Keratinocyte (primary cell): ENCODE measurements around the gene ITFG1. TPM values are rescaled to one million over a fixed set of nuclear protein-coding genes. Genes with fewer than 3 reads are reported as not detected.
A peak's percentile ranks its signal among the peaks of the same experiment; 100 is the strongest.

Experiments used
- DNase-seq: peaks from one replicate; pipeline ENCODE4 v3.0.0-alpha.2; 2011; ENCODE audit warnings: low read depth, missing footprints, low spot score
- FAIRE-seq: peaks from 2 replicates; lab custom pipeline; 2011; peaks lifted over from hg19 to GRCh38; lab: Jason Lieb, UNC
- H2AFZ ChIP-seq: 2 replicates; pipeline ENCODE4 v1.6.0; 2012; ENCODE audit warnings: low read length, control low read depth, inconsistent platforms; ENCODE audit not compliant: control insufficient read depth
- H3K27ac ChIP-seq: 2 replicates; pipeline ENCODE4 v1.5.1; 2011; ENCODE audit warnings: low read length; ENCODE audit not compliant: control insufficient read depth, insufficient read depth
- H3K27me3 ChIP-seq: 3 replicates; pipeline ENCODE4 v1.6.0; 2011; ENCODE audit warnings: low read length; ENCODE audit not compliant: control insufficient read depth, insufficient read depth; ENCODE audit errors: extremely low read depth
- H3K36me3 ChIP-seq, 2 experiments: 2 replicates in 1 of 2; 3 replicates in 1 of 2; pipeline ENCODE4 v1.5.1; 2011; ENCODE audit warnings: low read length in 2 of 2, mild to moderate bottlenecking in 1 of 2; ENCODE audit not compliant: control insufficient read depth in 2 of 2, insufficient read depth in 2 of 2; ENCODE audit errors: extremely low read depth in 1 of 2
- H3K4me1 ChIP-seq: 3 replicates; pipeline ENCODE4 v1.5.1; 2011; ENCODE audit warnings: low read length; ENCODE audit not compliant: control insufficient read depth, insufficient read depth; ENCODE audit errors: extremely low read depth
- H3K4me2 ChIP-seq: 3 replicates; pipeline ENCODE4 v1.6.0; 2011; ENCODE audit warnings: low read depth, low read length; ENCODE audit not compliant: control insufficient read depth, insufficient read depth; ENCODE audit errors: extremely low read depth
- H3K4me3 ChIP-seq, 3 experiments: fragments of 200-600 bp in 1 of 3; sonication (generic) in 1 of 3; 2 replicates in 2 of 3; 3 replicates in 1 of 3; pipeline ENCODE4 v1.5.1; 2011 to 2016; ENCODE audit warnings: low read length in 3 of 3, mild to moderate bottlenecking in 3 of 3, control low read depth in 2 of 3, inconsistent platforms in 1 of 3, low read depth in 1 of 3, mixed read lengths in 1 of 3, mixed run types in 1 of 3, moderate library complexity in 1 of 3; ENCODE audit not compliant: control insufficient read depth in 2 of 3, insufficient read depth in 2 of 3; ENCODE audit errors: extremely low read depth in 1 of 3
- H3K79me2 ChIP-seq: 2 replicates; pipeline ENCODE4 v1.6.0; 2012; ENCODE audit warnings: low read length; ENCODE audit not compliant: control insufficient read depth, insufficient read depth
- H3K9ac ChIP-seq: 3 replicates; pipeline ENCODE4 v1.6.0; 2011; ENCODE audit warnings: low read length; ENCODE audit not compliant: control insufficient read depth, insufficient read depth; ENCODE audit errors: extremely low read depth
- H3K9me1 ChIP-seq: 3 replicates; pipeline ENCODE4 v1.6.0; 2011; ENCODE audit warnings: low read length; ENCODE audit not compliant: control insufficient read depth, insufficient read depth; ENCODE audit errors: extremely low read depth
- H3K9me3 ChIP-seq: 2 replicates; pipeline ENCODE4 v1.5.1; 2012; ENCODE audit warnings: low read depth, low read length; ENCODE audit not compliant: control insufficient read depth
- H4K20me1 ChIP-seq: 3 replicates; pipeline ENCODE4 v1.6.0; 2011; ENCODE audit warnings: low read length; ENCODE audit not compliant: control insufficient read depth, insufficient read depth; ENCODE audit errors: extremely low read depth
- CTCF ChIP-seq, 3 experiments: IDR thresholded peaks in 1 of 3; conservative IDR thresholded peaks in 1 of 3; optimal IDR thresholded peaks in 1 of 3; 2 replicates in 2 of 3; 3 replicates in 1 of 3; pipeline versions ENCODE3 to v1.5.1; 2011; ENCODE audit warnings: low read length in 3 of 3, mild to moderate bottlenecking in 3 of 3, moderate library complexity in 2 of 3, control low read depth in 1 of 3, inconsistent platforms in 1 of 3; ENCODE audit not compliant: insufficient read depth in 2 of 3; ENCODE audit errors: extremely low read depth in 1 of 3
- EZH2 ChIP-seq: IDR thresholded peaks from one replicate; pipeline ENCODE4 v1.6.1; 2012; ENCODE audit warnings: inconsistent platforms, mild to moderate bottlenecking, low read length, moderate library complexity
- dilution Hi-C: fragments of 300-500 bp; cut with MboI; formaldehyde crosslinking; loops from one replicate; pipeline ENCODE4 v1.7.0; 2020; ENCODE audit warnings: low sequenced_read_pairs; ENCODE audit not compliant: extremely low pct_ligation_motif_present
- polyA plus RNA-seq, 5 experiments: library from polyadenylated mRNA; depleted of rRNA in 3 of 5; stranded (reverse) in 3 of 5; stranded (forward) in 1 of 5; unstranded in 1 of 5; fragments of >200 nt; gene quantifications; 1 replicate in 1 of 5; 2 replicates in 3 of 5; 3 replicates in 1 of 5; pipeline versions ENCODE4 v1.2.1 to v1.2.3, GENCODE V29; 2011 to 2012; ENCODE audit warnings: missing spikeins in 2 of 5, low read depth in 1 of 5, low replicate concordance in 1 of 5

The ITFG1 gene
- polyA plus RNA-seq, 1 donor (not counting 4 experiments of a cell fraction or from before 2014, with no cell fraction given) = 83.8 TPM

GRCh38 chr16:47463771-47464624, 3.1 kb upstream of the ITFG1 start:
- dilution Hi-C loops = no loop called here

GRCh38 chr16:47461598-47462266, 869 bp upstream of the ITFG1 start:
- peak overlapping the region; percentile 85 for H3K27ac ChIP-seq
- FAIRE-seq (peak; percentile 17), DNase-seq (peak; percentile 48)
- peaks cover 41% of the 10 kb centered on the region for H3K79me2 ChIP-seq
- peak overlapping the region; percentile 87 for H3K9ac ChIP-seq
- peaks cover 0 to 3% of the 10 kb centered on the region in 2 experiments for H3K36me3 ChIP-seq
- H4K20me1 ChIP-seq = no peaks in the 10 kb centered on the region
- H3K9me1 ChIP-seq = no peaks in the 10 kb centered on the region
- peak overlapping the region; percentile 87 for H2AFZ ChIP-seq
- H3K4me1 ChIP-seq = peaks cover 34% of the 10 kb centered on the region
- peak overlapping the region; percentile 82 to 98 (median 96) for H3K4me3 ChIP-seq
- H3K27me3 ChIP-seq = no peaks in the 10 kb centered on the region
- H3K9me3 ChIP-seq = no peaks in the 10 kb centered on the region
- dilution Hi-C loops = no loop called here
- TF ChIP-seq EZH2 (no peak), CTCF (optimal IDR thresholded peaks at IDR 0.05 in 1 of 3, IDR thresholded peaks at IDR 0.05 in 1 of 3, conservative IDR thresholded peaks at IDR 0.05 in 1 of 3; ENCODE audit: extremely low read depth in 1 of 3, insufficient read depth in 2 of 3, low read length in 3 of 3) (no peak)
- peak overlapping the region; percentile 93 for H3K4me2 ChIP-seq

More at GRCh38 chr16:47463771-47464624, 3.1 kb upstream of the ITFG1 start:
- Histone ChIP-seq H3K36me3 (peaks cover 0 to 3% of the 10 kb centered on the region in 2 experiments), H3K4me3 (no peak overlapping the region), H3K9me3 (no peaks in the 10 kb centered on the region), H3K9ac (peak overlapping the region; percentile 23), H4K20me1 (no peaks in the 10 kb centered on the region), H3K27me3 (no peaks in the 10 kb centered on the region), H3K9me1 (no peaks in the 10 kb centered on the region), H3K4me1 (peaks cover 40% of the 10 kb centered on the region), H3K27ac (no peak overlapping the region), H2AFZ (peak overlapping the region; percentile 39), H3K79me2 (peaks cover 46% of the 10 kb centered on the region), H3K4me2 (peak overlapping the region; percentile 40)
- FAIRE-seq = no peak
- no peak for DNase-seq
- TF ChIP-seq EZH2 (no peak), CTCF (optimal IDR thresholded peaks at IDR 0.05 in 1 of 3, IDR thresholded peaks at IDR 0.05 in 1 of 3, conservative IDR thresholded peaks at IDR 0.05 in 1 of 3; ENCODE audit: extremely low read depth in 1 of 3, insufficient read depth in 2 of 3, low read length in 3 of 3) (no peak)
